Measurements from ENCODE around the gene DERL3.
A peak's percentile ranks its signal among the peaks of the same experiment; 100 is the strongest.

DNA sequence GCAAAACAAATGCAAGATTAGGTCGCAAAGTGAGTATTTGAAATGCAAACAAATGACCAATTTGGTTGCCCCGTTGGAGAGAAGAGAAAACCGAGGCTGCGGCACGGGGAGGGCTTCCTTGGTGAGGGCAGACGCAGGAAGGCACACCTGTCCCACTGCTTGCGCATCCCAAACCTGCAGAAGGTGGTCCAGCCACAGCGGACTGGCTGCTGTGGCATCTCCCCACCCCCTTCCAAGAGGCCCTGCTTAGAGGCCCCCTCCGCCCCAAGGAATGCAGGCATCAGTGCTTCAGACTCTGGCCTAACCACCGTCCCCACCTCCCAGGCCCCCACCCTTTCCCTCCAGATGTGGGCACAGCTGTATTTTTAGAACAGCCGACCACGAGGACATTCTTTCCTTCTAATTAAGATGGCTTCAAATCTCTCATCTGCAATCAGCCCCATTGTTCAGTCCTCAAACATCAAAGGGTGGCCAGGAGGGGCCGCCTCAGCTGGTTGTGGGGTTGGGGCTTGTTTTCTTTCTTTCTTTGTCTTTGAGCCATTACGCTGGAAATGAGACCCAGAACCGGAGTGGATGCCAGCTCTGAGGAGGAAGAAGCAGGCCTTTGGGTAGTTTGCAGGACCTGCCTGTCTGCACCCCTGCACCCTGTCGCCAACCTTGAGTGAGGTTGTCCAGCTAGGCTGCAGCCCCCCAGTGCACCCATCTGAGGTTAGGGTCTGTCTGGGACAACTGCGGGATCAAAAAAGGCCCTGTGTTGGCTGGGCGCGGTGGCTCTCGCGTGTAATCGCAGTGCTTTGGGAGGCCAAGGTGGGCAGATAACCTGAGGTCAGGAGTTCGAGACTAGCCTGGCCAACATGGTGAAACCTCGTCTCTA is 9.4 kb upstream of the DERL3 start:
- TF ChIP-seq POLR2A (IDR thresholded peaks at IDR 0.05; ENCODE audit: insufficient read depth in 1 of 2, low read depth in 2 of 2, low read length in 2 of 2), result no peak
- no peak for TF ChIP-seq NKX3-1 (CRISPR knock-in tag; IDR thresholded peaks at IDR 0.05)
- TF ChIP-seq, protein P1, sequence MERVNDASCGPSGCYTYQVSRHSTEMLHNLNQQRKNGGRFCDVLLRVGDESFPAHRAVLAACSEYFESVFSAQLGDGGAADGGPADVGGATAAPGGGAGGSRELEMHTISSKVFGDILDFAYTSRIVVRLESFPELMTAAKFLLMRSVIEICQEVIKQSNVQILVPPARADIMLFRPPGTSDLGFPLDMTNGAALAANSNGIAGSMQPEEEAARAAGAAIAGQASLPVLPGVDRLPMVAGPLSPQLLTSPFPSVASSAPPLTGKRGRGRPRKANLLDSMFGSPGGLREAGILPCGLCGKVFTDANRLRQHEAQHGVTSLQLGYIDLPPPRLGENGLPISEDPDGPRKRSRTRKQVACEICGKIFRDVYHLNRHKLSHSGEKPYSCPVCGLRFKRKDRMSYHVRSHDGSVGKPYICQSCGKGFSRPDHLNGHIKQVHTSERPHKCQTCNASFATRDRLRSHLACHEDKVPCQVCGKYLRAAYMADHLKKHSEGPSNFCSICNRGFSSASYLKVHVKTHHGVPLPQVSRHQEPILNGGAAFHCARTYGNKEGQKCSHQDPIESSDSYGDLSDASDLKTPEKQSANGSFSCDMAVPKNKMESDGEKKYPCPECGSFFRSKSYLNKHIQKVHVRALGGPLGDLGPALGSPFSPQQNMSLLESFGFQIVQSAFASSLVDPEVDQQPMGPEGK (CRISPR knock-in tag; IDR thresholded peaks at IDR 0.05), result peak; percentile 24; the same call in 1 of the 2 replicates
- TF ChIP-seq, protein P2, sequence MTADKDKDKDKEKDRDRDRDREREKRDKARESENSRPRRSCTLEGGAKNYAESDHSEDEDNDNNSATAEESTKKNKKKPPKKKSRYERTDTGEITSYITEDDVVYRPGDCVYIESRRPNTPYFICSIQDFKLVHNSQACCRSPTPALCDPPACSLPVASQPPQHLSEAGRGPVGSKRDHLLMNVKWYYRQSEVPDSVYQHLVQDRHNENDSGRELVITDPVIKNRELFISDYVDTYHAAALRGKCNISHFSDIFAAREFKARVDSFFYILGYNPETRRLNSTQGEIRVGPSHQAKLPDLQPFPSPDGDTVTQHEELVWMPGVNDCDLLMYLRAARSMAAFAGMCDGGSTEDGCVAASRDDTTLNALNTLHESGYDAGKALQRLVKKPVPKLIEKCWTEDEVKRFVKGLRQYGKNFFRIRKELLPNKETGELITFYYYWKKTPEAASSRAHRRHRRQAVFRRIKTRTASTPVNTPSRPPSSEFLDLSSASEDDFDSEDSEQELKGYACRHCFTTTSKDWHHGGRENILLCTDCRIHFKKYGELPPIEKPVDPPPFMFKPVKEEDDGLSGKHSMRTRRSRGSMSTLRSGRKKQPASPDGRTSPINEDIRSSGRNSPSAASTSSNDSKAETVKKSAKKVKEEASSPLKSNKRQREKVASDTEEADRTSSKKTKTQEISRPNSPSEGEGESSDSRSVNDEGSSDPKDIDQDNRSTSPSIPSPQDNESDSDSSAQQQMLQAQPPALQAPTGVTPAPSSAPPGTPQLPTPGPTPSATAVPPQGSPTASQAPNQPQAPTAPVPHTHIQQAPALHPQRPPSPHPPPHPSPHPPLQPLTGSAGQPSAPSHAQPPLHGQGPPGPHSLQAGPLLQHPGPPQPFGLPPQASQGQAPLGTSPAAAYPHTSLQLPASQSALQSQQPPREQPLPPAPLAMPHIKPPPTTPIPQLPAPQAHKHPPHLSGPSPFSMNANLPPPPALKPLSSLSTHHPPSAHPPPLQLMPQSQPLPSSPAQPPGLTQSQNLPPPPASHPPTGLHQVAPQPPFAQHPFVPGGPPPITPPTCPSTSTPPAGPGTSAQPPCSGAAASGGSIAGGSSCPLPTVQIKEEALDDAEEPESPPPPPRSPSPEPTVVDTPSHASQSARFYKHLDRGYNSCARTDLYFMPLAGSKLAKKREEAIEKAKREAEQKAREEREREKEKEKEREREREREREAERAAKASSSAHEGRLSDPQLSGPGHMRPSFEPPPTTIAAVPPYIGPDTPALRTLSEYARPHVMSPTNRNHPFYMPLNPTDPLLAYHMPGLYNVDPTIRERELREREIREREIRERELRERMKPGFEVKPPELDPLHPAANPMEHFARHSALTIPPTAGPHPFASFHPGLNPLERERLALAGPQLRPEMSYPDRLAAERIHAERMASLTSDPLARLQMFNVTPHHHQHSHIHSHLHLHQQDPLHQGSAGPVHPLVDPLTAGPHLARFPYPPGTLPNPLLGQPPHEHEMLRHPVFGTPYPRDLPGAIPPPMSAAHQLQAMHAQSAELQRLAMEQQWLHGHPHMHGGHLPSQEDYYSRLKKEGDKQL (CRISPR knock-in tag; IDR thresholded peaks at IDR 0.05; ENCODE audit: low read depth), result no peak
- TF ChIP-seq MIER3 (CRISPR knock-in tag; IDR thresholded peaks at IDR 0.05; ENCODE audit: borderline replicate concordance), result no peak
- TF ChIP-seq ZFP1 (CRISPR knock-in tag; IDR thresholded peaks at IDR 0.05), result no peak
- TF ChIP-seq ZNF563 (CRISPR knock-in tag; IDR thresholded peaks at IDR 0.05), result no peak
- TF ChIP-seq NCOA2 (CRISPR knock-in tag; IDR thresholded peaks at IDR 0.05), result no peak
- TF ChIP-seq, protein P3, sequence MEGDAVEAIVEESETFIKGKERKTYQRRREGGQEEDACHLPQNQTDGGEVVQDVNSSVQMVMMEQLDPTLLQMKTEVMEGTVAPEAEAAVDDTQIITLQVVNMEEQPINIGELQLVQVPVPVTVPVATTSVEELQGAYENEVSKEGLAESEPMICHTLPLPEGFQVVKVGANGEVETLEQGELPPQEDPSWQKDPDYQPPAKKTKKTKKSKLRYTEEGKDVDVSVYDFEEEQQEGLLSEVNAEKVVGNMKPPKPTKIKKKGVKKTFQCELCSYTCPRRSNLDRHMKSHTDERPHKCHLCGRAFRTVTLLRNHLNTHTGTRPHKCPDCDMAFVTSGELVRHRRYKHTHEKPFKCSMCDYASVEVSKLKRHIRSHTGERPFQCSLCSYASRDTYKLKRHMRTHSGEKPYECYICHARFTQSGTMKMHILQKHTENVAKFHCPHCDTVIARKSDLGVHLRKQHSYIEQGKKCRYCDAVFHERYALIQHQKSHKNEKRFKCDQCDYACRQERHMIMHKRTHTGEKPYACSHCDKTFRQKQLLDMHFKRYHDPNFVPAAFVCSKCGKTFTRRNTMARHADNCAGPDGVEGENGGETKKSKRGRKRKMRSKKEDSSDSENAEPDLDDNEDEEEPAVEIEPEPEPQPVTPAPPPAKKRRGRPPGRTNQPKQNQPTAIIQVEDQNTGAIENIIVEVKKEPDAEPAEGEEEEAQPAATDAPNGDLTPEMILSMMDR (CRISPR knock-in tag; IDR thresholded peaks at IDR 0.05), result no peak
- TF ChIP-seq U2AF2 (IDR thresholded peaks at IDR 0.05; ENCODE audit: low read depth, low read length), result no peak
- no peak for TF ChIP-seq MTA1 (CRISPR knock-in tag; IDR thresholded peaks at IDR 0.05; ENCODE audit: borderline replicate concordance)
- TF ChIP-seq RFX5 (IDR thresholded peaks at IDR 0.05; ENCODE audit: low read depth, low read length), result no peak
- TF ChIP-seq, protein P4, sequence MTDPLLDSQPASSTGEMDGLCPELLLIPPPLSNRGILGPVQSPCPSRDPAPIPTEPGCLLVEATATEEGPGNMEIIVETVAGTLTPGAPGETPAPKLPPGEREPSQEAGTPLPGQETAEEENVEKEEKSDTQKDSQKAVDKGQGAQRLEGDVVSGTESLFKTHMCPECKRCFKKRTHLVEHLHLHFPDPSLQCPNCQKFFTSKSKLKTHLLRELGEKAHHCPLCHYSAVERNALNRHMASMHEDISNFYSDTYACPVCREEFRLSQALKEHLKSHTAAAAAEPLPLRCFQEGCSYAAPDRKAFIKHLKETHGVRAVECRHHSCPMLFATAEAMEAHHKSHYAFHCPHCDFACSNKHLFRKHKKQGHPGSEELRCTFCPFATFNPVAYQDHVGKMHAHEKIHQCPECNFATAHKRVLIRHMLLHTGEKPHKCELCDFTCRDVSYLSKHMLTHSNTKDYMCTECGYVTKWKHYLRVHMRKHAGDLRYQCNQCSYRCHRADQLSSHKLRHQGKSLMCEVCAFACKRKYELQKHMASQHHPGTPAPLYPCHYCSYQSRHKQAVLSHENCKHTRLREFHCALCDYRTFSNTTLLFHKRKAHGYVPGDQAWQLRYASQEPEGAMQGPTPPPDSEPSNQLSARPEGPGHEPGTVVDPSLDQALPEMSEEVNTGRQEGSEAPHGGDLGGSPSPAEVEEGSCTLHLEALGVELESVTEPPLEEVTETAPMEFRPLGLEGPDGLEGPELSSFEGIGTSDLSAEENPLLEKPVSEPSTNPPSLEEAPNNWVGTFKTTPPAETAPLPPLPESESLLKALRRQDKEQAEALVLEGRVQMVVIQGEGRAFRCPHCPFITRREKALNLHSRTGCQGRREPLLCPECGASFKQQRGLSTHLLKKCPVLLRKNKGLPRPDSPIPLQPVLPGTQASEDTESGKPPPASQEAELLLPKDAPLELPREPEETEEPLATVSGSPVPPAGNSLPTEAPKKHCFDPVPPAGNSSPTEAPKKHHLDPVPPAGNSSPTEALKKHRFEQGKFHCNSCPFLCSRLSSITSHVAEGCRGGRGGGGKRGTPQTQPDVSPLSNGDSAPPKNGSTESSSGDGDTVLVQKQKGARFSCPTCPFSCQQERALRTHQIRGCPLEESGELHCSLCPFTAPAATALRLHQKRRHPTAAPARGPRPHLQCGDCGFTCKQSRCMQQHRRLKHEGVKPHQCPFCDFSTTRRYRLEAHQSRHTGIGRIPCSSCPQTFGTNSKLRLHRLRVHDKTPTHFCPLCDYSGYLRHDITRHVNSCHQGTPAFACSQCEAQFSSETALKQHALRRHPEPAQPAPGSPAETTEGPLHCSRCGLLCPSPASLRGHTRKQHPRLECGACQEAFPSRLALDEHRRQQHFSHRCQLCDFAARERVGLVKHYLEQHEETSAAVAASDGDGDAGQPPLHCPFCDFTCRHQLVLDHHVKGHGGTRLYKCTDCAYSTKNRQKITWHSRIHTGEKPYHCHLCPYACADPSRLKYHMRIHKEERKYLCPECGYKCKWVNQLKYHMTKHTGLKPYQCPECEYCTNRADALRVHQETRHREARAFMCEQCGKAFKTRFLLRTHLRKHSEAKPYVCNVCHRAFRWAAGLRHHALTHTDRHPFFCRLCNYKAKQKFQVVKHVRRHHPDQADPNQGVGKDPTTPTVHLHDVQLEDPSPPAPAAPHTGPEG (CRISPR knock-in tag; IDR thresholded peaks at IDR 0.05), result no peak
- no peak for TF ChIP-seq SMAD3 (CRISPR knock-in tag; IDR thresholded peaks at IDR 0.05)
